ENCODE measurements around the gene LPP.

DNA sequence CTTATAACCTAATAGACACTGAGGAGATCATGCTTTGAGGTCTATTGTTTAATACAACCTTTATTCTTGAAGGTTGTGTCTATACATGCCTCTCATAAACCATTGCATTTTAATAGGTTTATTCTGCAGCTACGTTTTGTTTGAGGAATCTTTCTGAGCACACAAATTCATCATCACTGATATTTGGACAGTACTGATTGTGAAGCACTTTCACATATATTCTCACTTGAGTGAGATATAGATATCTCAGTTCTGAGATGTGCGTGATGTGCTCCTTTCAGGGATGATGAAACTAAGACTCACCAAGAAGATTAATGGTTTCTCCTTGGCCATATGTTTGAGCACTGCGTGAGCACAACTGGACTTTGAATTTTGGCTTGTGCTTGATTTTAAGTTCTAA lies 374.4 kb downstream of the LPP start:
- TF ChIP-seq, protein P1, sequence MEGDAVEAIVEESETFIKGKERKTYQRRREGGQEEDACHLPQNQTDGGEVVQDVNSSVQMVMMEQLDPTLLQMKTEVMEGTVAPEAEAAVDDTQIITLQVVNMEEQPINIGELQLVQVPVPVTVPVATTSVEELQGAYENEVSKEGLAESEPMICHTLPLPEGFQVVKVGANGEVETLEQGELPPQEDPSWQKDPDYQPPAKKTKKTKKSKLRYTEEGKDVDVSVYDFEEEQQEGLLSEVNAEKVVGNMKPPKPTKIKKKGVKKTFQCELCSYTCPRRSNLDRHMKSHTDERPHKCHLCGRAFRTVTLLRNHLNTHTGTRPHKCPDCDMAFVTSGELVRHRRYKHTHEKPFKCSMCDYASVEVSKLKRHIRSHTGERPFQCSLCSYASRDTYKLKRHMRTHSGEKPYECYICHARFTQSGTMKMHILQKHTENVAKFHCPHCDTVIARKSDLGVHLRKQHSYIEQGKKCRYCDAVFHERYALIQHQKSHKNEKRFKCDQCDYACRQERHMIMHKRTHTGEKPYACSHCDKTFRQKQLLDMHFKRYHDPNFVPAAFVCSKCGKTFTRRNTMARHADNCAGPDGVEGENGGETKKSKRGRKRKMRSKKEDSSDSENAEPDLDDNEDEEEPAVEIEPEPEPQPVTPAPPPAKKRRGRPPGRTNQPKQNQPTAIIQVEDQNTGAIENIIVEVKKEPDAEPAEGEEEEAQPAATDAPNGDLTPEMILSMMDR (IDR thresholded peaks at IDR 0.05) = no peak
- TF ChIP-seq POLR2A (IDR thresholded peaks at IDR 0.05) = no peak

All from stomach (tissue), 4 donors.